K562 (cell line): Measurements from ENCODE around the gene GSTO2. TPM values are rescaled to one million over a fixed set of nuclear protein-coding genes. Genes with fewer than 3 reads are reported as not detected.

Source experiments
- C11orf30 ChIP-seq: fragments of 450-650 bp; IDR thresholded peaks from 2 replicates; pipeline ENCODE4 v1.6.1; 2016; ENCODE audit warnings: low read depth, mild to moderate bottlenecking
- CC2D1A ChIP-seq: fragments of 450-650 bp; IDR thresholded peaks from 2 replicates; pipeline ENCODE4 v1.6.1; 2017; ENCODE audit warnings: mild to moderate bottlenecking
- ESRRB ChIP-seq: fragments of 250-450 bp; sonication (Bioruptor Pico); IDR thresholded peaks from 2 replicates; pipeline ENCODE4 v1.5.0; 2020; ENCODE audit warnings: mild to moderate bottlenecking, moderate library complexity, borderline replicate concordance
- ETS2 ChIP-seq: IDR thresholded peaks from 2 replicates; pipeline ENCODE4 v1.6.1; 2016; ENCODE audit warnings: borderline replicate concordance, missing genetic modification characterization, mild to moderate bottlenecking, moderate library complexity, missing compliant biosample characterization; ENCODE audit not compliant: poor library complexity, severe bottlenecking
- FOXM1 ChIP-seq, 2 experiments: fragments of 450-650 bp in 1 of 2; sonication (generic) in 1 of 2; formaldehyde crosslinking in 1 of 2; IDR thresholded peaks; 2 replicates each; pipeline versions ENCODE4 v1.6.1 to v1.9.0; 2017 to 2022; ENCODE audit warnings: low read depth in 2 of 2, mild to moderate bottlenecking in 2 of 2, missing genetic modification reagents in 1 of 2, moderate library complexity in 1 of 2
- HNRNPL ChIP-seq: fragments of 200-400 bp; formaldehyde crosslinking; IDR thresholded peaks from 2 replicates; pipeline ENCODE4 v1.6.1; 2017; ENCODE audit warnings: low read depth, mild to moderate bottlenecking, low read length
- PCBP1 ChIP-seq: fragments of 200-400 bp; formaldehyde crosslinking; IDR thresholded peaks from 2 replicates; pipeline ENCODE4 v1.6.1; 2018; ENCODE audit warnings: mild to moderate bottlenecking, low read depth, low read length; ENCODE audit not compliant: poor library complexity, severe bottlenecking
- POLR2B ChIP-seq: fragments of 450-650 bp; IDR thresholded peaks from 2 replicates; pipeline ENCODE4 v1.6.1; 2018; ENCODE audit warnings: low read depth; ENCODE audit not compliant: partially characterized antibody
- RB1 ChIP-seq: fragments of 450-650 bp; IDR thresholded peaks from 2 replicates; pipeline ENCODE4 v1.6.1; 2017; ENCODE audit warnings: low read depth, mild to moderate bottlenecking
- WHSC1 ChIP-seq: IDR thresholded peaks from one replicate; pipeline ENCODE4 v1.6.1; 2012; ENCODE audit warnings: low read length, control low read depth, inconsistent platforms
- YY1 ChIP-seq, 3 experiments: IDR thresholded peaks; 2 replicates each; pipeline ENCODE4 v1.6.1; 2011; ENCODE audit warnings: low read length in 2 of 3, mild to moderate bottlenecking in 2 of 3, moderate library complexity in 2 of 3, borderline replicate concordance in 1 of 3, control low read depth in 1 of 3, low read depth in 1 of 3; ENCODE audit not compliant: insufficient read depth in 3 of 3, insufficient replicate concordance in 2 of 3, control insufficient read depth in 1 of 3, insufficient read length in 1 of 3; ENCODE audit errors: extremely low read depth in 1 of 3
- ZBTB1 ChIP-seq: sonication (generic); formaldehyde crosslinking; IDR thresholded peaks from 2 replicates; pipeline ENCODE4 v1.8.1; 2023; ENCODE audit warnings: missing genetic modification reagents, low read depth, mild to moderate bottlenecking, borderline replicate concordance
- ZC3H4 ChIP-seq: sonication (generic); formaldehyde crosslinking; IDR thresholded peaks from 2 replicates; pipeline ENCODE4 v1.9.0; 2021; ENCODE audit warnings: missing genetic modification reagents, borderline replicate concordance
- ZFX ChIP-seq: sonication (generic); formaldehyde crosslinking; IDR thresholded peaks from 2 replicates; pipeline ENCODE4 v1.8.0; 2022; ENCODE audit warnings: mild to moderate bottlenecking, missing genetic modification reagents, moderate library complexity
- ZNF766 ChIP-seq: fragments of 200-800 bp; sonication (Bioruptor generic); conservative IDR thresholded peaks from 2 replicates; pipeline ENCODE4 v1.6.1; 2016; ENCODE audit warnings: missing genetic modification characterization, missing compliant biosample characterization
- polyA plus RNA-seq, 8 experiments: library from polyadenylated mRNA; depleted of rRNA in 4 of 8; stranded (reverse) in 5 of 8; unstranded in 3 of 8; fragments of >200 nt; fragmentation: Nextera tagmentation in 2 of 8; fragmentation: Illumina TruSeq in 1 of 8; extraction: Ambion mirVana in 2 of 8; extraction: Trizol in 1 of 8; gene quantifications; 2 replicates each; pipeline versions ENCODE4 v1.2.1 to v1.2.3, GENCODE V29; 2011 to 2014; ENCODE audit warnings: inconsistent platforms in 1 of 8, missing spikeins in 1 of 8
- total RNA-seq, 7 experiments: library from RNA; depleted of rRNA in 6 of 7; stranded (reverse); fragments of >200 nt in 6 of 7; fragmentation: Illumina TruSeq in 2 of 7; extraction: Trizol in 2 of 7; gene quantifications; 2 replicates each; pipeline versions ENCODE4 v1.2.1 to v1.2.3, GENCODE V29; 2011 to 2021; ENCODE audit warnings: low replicate concordance in 1 of 7
- TF ChIP-seq, protein P1 (sequence below), 2 experiments: fragments of 450-650 bp in 1 of 2; sonication (generic) in 1 of 2; formaldehyde crosslinking in 1 of 2; IDR thresholded peaks; 2 replicates each; pipeline versions ENCODE4 v1.7.1 to v1.9.0; 2016 to 2022; ENCODE audit warnings: inconsistent platforms in 1 of 2, mild to moderate bottlenecking in 1 of 2, missing genetic modification reagents in 1 of 2

GSTO2 gene
- total and polyA plus RNA-seq, 9 of the 15 experiments (the other 6 are each of a cell fraction or from before 2014, with no cell fraction given): 0.18 to 1.8 (median 0.90) TPM

DNA sequence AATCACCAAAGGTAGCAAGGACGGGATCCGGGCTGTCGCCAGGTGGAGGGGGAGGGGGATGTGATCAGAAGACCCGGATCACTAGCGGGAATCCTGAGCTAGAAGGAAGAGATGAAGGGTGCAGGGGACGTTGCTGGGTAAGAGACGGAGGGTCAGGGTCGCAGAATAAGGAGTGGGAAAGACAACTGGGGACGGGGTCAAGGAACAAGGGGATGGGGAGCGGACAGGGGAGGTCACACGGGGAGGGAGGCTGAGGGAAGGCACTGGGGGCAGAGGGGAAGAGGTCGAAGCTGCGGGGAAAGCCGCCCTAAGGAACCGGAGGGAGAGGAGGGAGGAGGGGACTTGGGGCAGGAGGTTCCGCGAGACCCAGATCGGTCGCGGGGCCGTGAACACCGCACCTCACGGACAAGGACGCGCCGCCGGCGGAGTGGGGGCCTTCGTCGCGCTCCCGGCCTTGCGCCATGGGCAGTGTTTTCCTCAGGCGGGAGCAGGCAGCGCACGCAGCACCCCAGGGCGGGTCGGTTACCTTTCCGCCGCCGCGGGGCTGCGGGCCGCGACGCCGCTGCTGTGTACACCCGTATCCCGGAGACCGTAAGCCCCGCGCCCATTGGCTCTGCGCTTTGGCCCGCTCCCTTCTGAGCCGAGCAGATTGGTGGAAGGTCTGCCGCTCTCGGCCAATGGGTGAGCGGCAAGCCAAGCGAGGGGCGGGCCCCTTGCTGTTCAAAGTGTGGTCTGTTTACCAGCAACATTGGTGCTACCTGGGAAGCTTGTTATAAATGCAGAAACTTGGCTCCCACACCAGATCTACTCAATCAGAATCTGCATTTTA, 37.0 kb upstream of the GSTO2 start, which contains the start of gene CFAP43 (continued):
- TF ChIP-seq, protein P1, sequence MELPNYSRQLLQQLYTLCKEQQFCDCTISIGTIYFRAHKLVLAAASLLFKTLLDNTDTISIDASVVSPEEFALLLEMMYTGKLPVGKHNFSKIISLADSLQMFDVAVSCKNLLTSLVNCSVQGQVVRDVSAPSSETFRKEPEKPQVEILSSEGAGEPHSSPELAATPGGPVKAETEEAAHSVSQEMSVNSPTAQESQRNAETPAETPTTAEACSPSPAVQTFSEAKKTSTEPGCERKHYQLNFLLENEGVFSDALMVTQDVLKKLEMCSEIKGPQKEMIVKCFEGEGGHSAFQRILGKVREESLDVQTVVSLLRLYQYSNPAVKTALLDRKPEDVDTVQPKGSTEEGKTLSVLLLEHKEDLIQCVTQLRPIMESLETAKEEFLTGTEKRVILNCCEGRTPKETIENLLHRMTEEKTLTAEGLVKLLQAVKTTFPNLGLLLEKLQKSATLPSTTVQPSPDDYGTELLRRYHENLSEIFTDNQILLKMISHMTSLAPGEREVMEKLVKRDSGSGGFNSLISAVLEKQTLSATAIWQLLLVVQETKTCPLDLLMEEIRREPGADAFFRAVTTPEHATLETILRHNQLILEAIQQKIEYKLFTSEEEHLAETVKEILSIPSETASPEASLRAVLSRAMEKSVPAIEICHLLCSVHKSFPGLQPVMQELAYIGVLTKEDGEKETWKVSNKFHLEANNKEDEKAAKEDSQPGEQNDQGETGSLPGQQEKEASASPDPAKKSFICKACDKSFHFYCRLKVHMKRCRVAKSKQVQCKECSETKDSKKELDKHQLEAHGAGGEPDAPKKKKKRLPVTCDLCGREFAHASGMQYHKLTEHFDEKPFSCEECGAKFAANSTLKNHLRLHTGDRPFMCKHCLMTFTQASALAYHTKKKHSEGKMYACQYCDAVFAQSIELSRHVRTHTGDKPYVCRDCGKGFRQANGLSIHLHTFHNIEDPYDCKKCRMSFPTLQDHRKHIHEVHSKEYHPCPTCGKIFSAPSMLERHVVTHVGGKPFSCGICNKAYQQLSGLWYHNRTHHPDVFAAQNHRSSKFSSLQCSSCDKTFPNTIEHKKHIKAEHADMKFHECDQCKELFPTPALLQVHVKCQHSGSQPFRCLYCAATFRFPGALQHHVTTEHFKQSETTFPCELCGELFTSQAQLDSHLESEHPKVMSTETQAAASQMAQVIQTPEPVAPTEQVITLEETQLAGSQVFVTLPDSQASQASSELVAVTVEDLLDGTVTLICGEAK (IDR thresholded peaks at IDR 0.05): peak; percentile 26; the same call in 1 of the 2 replicates
- TF ChIP-seq, protein P1 (CRISPR knock-in tag; IDR thresholded peaks at IDR 0.05): no peak
- no peak for TF ChIP-seq WHSC1
- TF ChIP-seq FOXM1 (IDR thresholded peaks at IDR 0.05; ENCODE audit: low read depth): peak; percentile 61; the same call in 1 of the 2 replicates
- TF ChIP-seq FOXM1 (CRISPR knock-in tag; IDR thresholded peaks at IDR 0.05; ENCODE audit: low read depth): no peak
- no peak for TF ChIP-seq ZC3H4
- peak in 2 of 3 experiments; percentile 10 to 33 for TF ChIP-seq YY1 (IDR thresholded peaks at IDR 0.05; ENCODE audit: borderline replicate concordance in 1 of 3, control insufficient read depth in 1 of 3, extremely low read depth in 1 of 3, insufficient read depth in 3 of 3, insufficient read length in 1 of 3, insufficient replicate concordance in 2 of 3, low read depth in 1 of 3, low read length in 2 of 3)
- TF ChIP-seq HNRNPL: no peak
- no peak for TF ChIP-seq POLR2B
- no peak for TF ChIP-seq ZBTB1 (CRISPR knock-in tag)
- no peak for TF ChIP-seq PCBP1
- no peak for TF ChIP-seq ESRRB
- TF ChIP-seq ZFX (CRISPR knock-in tag): peak; percentile 93
- TF ChIP-seq RB1: peak; percentile 61; the same call in 1 of the 2 replicates
- no peak for TF ChIP-seq ZNF766 (CRISPR knock-in tag)
- TF ChIP-seq CC2D1A: peak; percentile 86
- TF ChIP-seq ETS2: no peak
- peak; percentile 45 for TF ChIP-seq C11orf30
